ENCODE results near the gene SSU72. TPM values are rescaled to one million over a fixed set of nuclear protein-coding genes. Genes with fewer than 3 reads are reported as not detected.

The SSU72 gene
- polyA plus RNA-seq, 1 donor (not counting 4 experiments of a cell fraction or from before 2014, with no cell fraction given) = 79.7 TPM

GRCh38 chr1:1620433-1621139, 45.9 kb upstream of the SSU72 start:
- Histone ChIP-seq H3K9me1 (ENCODE audit: control insufficient read depth, extremely low read depth, insufficient read depth, low read length) (no peaks in the 10 kb centered on the region), H3K36me3 (ENCODE audit: control insufficient read depth in 2 of 2, extremely low read depth in 1 of 2, insufficient read depth in 2 of 2, low read length in 2 of 2) (peaks cover 0 to 3% of the 10 kb centered on the region in 2 experiments), H3K27ac (ENCODE audit: control insufficient read depth, insufficient read depth, low read length) (no peak overlapping the region), H2AFZ (ENCODE audit: control insufficient read depth, low read length) (no peak overlapping the region), H3K79me2 (ENCODE audit: control insufficient read depth, insufficient read depth, low read length) (peaks cover 8% of the 10 kb centered on the region), H4K20me1 (ENCODE audit: control insufficient read depth, extremely low read depth, insufficient read depth, low read length) (no peaks in the 10 kb centered on the region), H3K9ac (ENCODE audit: control insufficient read depth, extremely low read depth, insufficient read depth, low read length) (no peak overlapping the region), H3K27me3 (ENCODE audit: control insufficient read depth, extremely low read depth, insufficient read depth, low read length) (no peaks in the 10 kb centered on the region), H3K9me3 (ENCODE audit: control insufficient read depth, low read depth, low read length) (no peaks in the 10 kb centered on the region), H3K4me1 (ENCODE audit: control insufficient read depth, extremely low read depth, insufficient read depth, low read length) (peaks cover 7% of the 10 kb centered on the region), H3K4me3 (ENCODE audit: control insufficient read depth in 2 of 3, extremely low read depth in 1 of 3, insufficient read depth in 2 of 3, low read depth in 1 of 3, low read length in 3 of 3) (no peak overlapping the region), H3K4me2 (ENCODE audit: control insufficient read depth, extremely low read depth, insufficient read depth, low read depth, low read length) (no peak overlapping the region)
- DNase-seq (ENCODE audit: low read depth, low spot score) (no peak), FAIRE-seq (no peak)
- dilution Hi-C loops (cut with MboI; ENCODE audit: extremely low pct_ligation_motif_present, low sequenced_read_pairs) = no loop called here
- TF ChIP-seq EZH2 (IDR thresholded peaks at IDR 0.05; ENCODE audit: low read length) = no peak
- peak in 1 of 3 experiments; percentile 5 for TF ChIP-seq CTCF (optimal IDR thresholded peaks at IDR 0.05 in 1 of 3, IDR thresholded peaks at IDR 0.05 in 1 of 3, conservative IDR thresholded peaks at IDR 0.05 in 1 of 3; ENCODE audit: extremely low read depth in 1 of 3, insufficient read depth in 2 of 3, low read length in 3 of 3)

DNA sequence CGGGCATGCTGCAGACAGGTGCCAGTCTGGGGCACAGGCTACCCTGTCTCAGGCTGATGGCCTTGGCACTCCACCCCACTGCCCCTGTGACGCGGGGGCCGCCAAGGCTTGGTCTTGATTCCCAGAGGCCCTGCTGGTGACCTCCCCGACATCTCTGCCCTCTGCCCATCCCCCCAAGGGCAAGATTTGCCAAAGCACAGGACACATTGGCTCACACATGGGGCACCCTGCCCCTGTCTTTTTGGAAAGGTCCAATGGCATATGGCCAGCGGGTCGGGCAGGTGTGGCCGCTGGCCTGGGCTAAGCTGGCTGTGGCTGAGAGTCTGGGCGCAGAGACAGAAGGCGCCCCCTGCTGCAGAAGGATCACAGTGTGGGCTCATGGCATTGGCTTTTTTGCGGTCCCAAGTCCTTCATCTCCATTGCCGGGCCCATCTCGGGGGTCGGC, 45.3 kb upstream of the SSU72 start:
- no peak overlapping the region for H3K27ac ChIP-seq (ENCODE audit: control insufficient read depth, insufficient read depth, low read length)
- H3K9me1 ChIP-seq (ENCODE audit: control insufficient read depth, extremely low read depth, insufficient read depth, low read length) = no peaks in the 10 kb centered on the region
- no peaks in the 10 kb centered on the region for H3K9me3 ChIP-seq (ENCODE audit: control insufficient read depth, low read depth, low read length)
- H3K4me3 ChIP-seq (ENCODE audit: control insufficient read depth in 2 of 3, extremely low read depth in 1 of 3, insufficient read depth in 2 of 3, low read depth in 1 of 3, low read length in 3 of 3) = no peak overlapping the region
- peaks cover 9% of the 10 kb centered on the region for H3K79me2 ChIP-seq (ENCODE audit: control insufficient read depth, insufficient read depth, low read length)
- H2AFZ ChIP-seq (ENCODE audit: control insufficient read depth, low read length) = no peak overlapping the region
- FAIRE-seq (no peak), DNase-seq (ENCODE audit: low read depth, low spot score) (no peak)
- no peak overlapping the region for H3K9ac ChIP-seq (ENCODE audit: control insufficient read depth, extremely low read depth, insufficient read depth, low read length)
- no peaks in the 10 kb centered on the region for H3K27me3 ChIP-seq (ENCODE audit: control insufficient read depth, extremely low read depth, insufficient read depth, low read length)
- H3K36me3 ChIP-seq (ENCODE audit: control insufficient read depth in 2 of 2, extremely low read depth in 1 of 2, insufficient read depth in 2 of 2, low read length in 2 of 2) = peaks cover 0 to 3% of the 10 kb centered on the region in 2 experiments
- peak; percentile 23 to 49 (median 31) for TF ChIP-seq CTCF (optimal IDR thresholded peaks at IDR 0.05 in 1 of 3, IDR thresholded peaks at IDR 0.05 in 1 of 3, conservative IDR thresholded peaks at IDR 0.05 in 1 of 3; ENCODE audit: extremely low read depth in 1 of 3, insufficient read depth in 2 of 3, low read length in 3 of 3)
- no peak for TF ChIP-seq EZH2 (IDR thresholded peaks at IDR 0.05; ENCODE audit: low read length)
- no peak overlapping the region for H3K4me2 ChIP-seq (ENCODE audit: control insufficient read depth, extremely low read depth, insufficient read depth, low read depth, low read length)
- H4K20me1 ChIP-seq (ENCODE audit: control insufficient read depth, extremely low read depth, insufficient read depth, low read length) = no peaks in the 10 kb centered on the region
- dilution Hi-C loops (cut with MboI; ENCODE audit: extremely low pct_ligation_motif_present, low sequenced_read_pairs) = no loop called here
- H3K4me1 ChIP-seq (ENCODE audit: control insufficient read depth, extremely low read depth, insufficient read depth, low read length) = peaks cover 7% of the 10 kb centered on the region

Measured in keratinocyte (primary cell).